Fibroblast of skin of right quadriceps (primary cell): ENCODE data around the gene GLT6D1.
"Not testable (repeated sequence)": the region's sequence is repeated elsewhere in the genome, so short reads cannot be mapped to it uniquely, and the experiment has no call there.

Source experiments
- DNase-seq: peaks from one replicate; pipeline ENCODE4 v3.0.0-alpha.2; 2013

The GLT6D1 gene

GRCh38 chr9:135639196-135639595, at the start of gene GLT6D1:
TSS of gene GLT6D1 (minus strand) at chr9:135639540. CDS start at chr9:135639187, 353 bp downstream.
- DNase-seq: no peak

GRCh38 chr9:135689011-135689410, 49.7 kb upstream of the GLT6D1 start:
- DNase-seq: no peak

- DNase-seq: no peak
Measured at GRCh38 chr9:135687216-135687615, 47.9 kb upstream of the GLT6D1 start.

GRCh38 chr9:135684691-135685090, 45.4 kb upstream of the GLT6D1 start:
- no peak for DNase-seq

- no peak for DNase-seq
Measured at GRCh38 chr9:135683401-135684034, 44.2 kb upstream of the GLT6D1 start.

- DNase-seq: no peak
Measured at GRCh38 chr9:135681161-135681560, 41.8 kb upstream of the GLT6D1 start.

- DNase-seq: no peak
Measured at GRCh38 chr9:135680056-135680455, 40.7 kb upstream of the GLT6D1 start.

- no peak for DNase-seq
Measured at GRCh38 chr9:135678236-135679017, 39.1 kb upstream of the GLT6D1 start.

- no peak for DNase-seq
Measured at GRCh38 chr9:135677641-135678168, 38.4 kb upstream of the GLT6D1 start.

- DNase-seq: no peak
Measured at GRCh38 chr9:135676891-135677290, 37.6 kb upstream of the GLT6D1 start.

- no peak for DNase-seq
Measured at GRCh38 chr9:135674977-135675376, 35.6 kb upstream of the GLT6D1 start.

- DNase-seq: no peak
Measured at GRCh38 chr9:135673941-135674340, 34.6 kb upstream of the GLT6D1 start.

GRCh38 chr9:135672786-135673185, 33.4 kb upstream of the GLT6D1 start:
- DNase-seq: not testable (repeated sequence)

- no peak for DNase-seq
Measured at GRCh38 chr9:135671591-135672041, 32.3 kb upstream of the GLT6D1 start.

GRCh38 chr9:135670721-135671590, 31.6 kb upstream of the GLT6D1 start:
- no peak for DNase-seq

GRCh38 chr9:135669616-135670285, 30.4 kb upstream of the GLT6D1 start:
- DNase-seq: no peak

- not testable (repeated sequence) for DNase-seq
Measured at GRCh38 chr9:135669018-135669417, 29.7 kb upstream of the GLT6D1 start.

GRCh38 chr9:135667463-135668001, 28.2 kb upstream of the GLT6D1 start:
- DNase-seq: no peak

GRCh38 chr9:135666534-135667462, 27.5 kb upstream of the GLT6D1 start:
- no peak for DNase-seq

GRCh38 chr9:135665795-135666189, 26.5 kb upstream of the GLT6D1 start:
- DNase-seq: no peak
